Measurements from ENCODE around the gene PRSS22.

Gene PRSS22

DNA sequence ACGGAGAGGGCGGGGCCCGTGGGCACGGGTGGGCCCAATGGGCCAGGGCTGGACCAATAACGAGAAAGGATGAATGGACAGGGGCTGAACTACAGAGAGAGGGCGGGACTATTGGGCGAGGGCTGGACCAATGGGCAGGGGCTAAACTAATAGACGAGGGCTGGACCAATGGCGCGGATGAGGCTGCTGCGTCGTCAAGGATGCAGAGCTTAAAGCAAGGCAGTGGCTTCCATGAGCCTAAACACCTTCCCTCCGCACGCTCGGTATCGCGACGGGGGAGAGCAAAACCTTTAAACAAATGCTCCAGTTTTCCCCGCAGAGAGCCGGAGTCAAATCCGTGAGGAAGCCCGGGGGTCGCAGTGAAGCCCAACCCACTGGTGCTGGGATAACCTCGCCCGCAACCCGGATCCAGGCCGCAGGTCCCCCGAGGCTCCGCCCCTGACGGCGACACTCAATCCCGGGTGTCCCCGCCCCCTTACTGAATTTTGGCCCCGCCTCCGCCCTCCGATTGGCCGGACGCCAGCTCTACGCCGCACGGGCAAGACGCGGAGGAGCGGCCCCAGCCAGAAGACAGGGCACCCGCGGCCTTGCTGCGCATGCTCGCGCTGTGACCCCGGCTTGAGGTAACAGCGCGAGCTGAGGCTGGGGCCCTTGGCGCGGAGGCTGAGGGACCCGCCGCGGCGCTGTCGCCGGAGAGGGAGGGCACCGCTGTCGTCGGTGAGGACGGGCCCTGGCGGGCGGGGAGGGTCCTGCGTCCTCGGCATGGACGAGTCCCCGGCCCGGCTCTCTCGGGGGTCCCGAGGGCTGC is 24.9 kb upstream of the PRSS22 start, which contains the start of gene FLYWCH2:
TSS of gene FLYWCH2 (plus strand) at position 566 of the 808 bp plus-strand sequence. CDS start 13,235 bp downstream, outside the sequence.
- peak within 1 kb of the TSS; percentile 80 for H3K27ac ChIP-seq
- TF ChIP-seq, protein P1, sequence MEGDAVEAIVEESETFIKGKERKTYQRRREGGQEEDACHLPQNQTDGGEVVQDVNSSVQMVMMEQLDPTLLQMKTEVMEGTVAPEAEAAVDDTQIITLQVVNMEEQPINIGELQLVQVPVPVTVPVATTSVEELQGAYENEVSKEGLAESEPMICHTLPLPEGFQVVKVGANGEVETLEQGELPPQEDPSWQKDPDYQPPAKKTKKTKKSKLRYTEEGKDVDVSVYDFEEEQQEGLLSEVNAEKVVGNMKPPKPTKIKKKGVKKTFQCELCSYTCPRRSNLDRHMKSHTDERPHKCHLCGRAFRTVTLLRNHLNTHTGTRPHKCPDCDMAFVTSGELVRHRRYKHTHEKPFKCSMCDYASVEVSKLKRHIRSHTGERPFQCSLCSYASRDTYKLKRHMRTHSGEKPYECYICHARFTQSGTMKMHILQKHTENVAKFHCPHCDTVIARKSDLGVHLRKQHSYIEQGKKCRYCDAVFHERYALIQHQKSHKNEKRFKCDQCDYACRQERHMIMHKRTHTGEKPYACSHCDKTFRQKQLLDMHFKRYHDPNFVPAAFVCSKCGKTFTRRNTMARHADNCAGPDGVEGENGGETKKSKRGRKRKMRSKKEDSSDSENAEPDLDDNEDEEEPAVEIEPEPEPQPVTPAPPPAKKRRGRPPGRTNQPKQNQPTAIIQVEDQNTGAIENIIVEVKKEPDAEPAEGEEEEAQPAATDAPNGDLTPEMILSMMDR (IDR thresholded peaks at IDR 0.05; ENCODE audit: low read depth, low read length) = 0 out of 2 replicates have a peak, but pooled peaks have one; percentile 12
- H3K36me3 ChIP-seq = no peaks in the 10 kb centered on the region
- peak within 1 kb of the TSS; percentile 85 for H3K4me3 ChIP-seq (ENCODE audit: low read depth, low read length)
- peak; percentile 99 for DNase-seq
- H3K27me3 ChIP-seq (ENCODE audit: insufficient read depth, low read depth, severe bottlenecking) = no peaks in the 10 kb centered on the region
- peaks cover 5% of the 10 kb centered on the region for H3K9me3 ChIP-seq (ENCODE audit: severe bottlenecking)

- peak; percentile 43 for DNase-seq
- peak overlapping the region; percentile 42; the same call in 1 of the 2 replicates for H3K27ac ChIP-seq
- TF ChIP-seq, protein P1 (IDR thresholded peaks at IDR 0.05; ENCODE audit: low read depth, low read length) = no peak
These were observed 24.0 kb upstream of the PRSS22 start for GRCh38 chr16:2881783-2882649.

DNA sequence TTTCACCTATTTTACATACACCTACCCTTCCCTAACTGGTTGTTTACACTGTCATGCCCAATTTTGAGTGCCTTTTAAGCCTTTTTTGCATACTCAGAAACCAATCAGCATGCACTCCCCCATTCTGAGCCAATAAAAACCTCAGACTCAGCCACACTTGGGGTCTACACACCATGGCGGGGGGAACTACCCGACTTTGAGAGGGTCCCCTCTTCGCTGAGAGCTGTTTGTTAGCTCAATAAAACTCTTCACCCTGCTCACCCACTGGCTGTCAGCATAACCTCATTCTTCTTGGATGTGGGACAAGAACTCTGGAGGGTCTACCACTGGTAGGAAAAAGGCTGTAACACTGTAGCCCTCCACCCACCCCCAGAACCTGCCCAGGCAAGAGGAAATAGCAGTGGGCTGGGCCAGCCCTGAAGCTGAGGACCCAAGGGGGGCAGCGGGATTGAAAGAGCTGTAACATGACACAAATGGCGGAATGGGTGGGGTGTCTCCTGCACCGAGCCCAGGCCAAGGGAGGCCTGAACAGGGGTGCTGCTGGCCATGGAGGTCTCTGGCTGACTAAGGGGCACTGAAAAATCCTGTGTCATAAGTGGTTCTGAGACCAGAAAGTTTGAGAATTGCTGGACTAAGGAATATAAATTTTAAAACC is 22.0 kb upstream of the PRSS22 start:
- Histone ChIP-seq H3K27ac (no peak overlapping the region), H3K9me3 (ENCODE audit: severe bottlenecking) (peaks cover 5% of the 10 kb centered on the region), H3K4me3 (ENCODE audit: low read depth, low read length) (no peak overlapping the region), H3K27me3 (ENCODE audit: insufficient read depth, low read depth, severe bottlenecking) (no peaks in the 10 kb centered on the region), H3K36me3 (no peaks in the 10 kb centered on the region)
- TF ChIP-seq, protein P1 (IDR thresholded peaks at IDR 0.05; ENCODE audit: low read depth, low read length) = no peak
- no peak for DNase-seq

More at GRCh38 chr16:2881783-2882649, 24.0 kb upstream of the PRSS22 start:
- Histone ChIP-seq H3K27me3 (ENCODE audit: insufficient read depth, low read depth, severe bottlenecking) (no peaks in the 10 kb centered on the region), H3K9me3 (ENCODE audit: severe bottlenecking) (peaks cover 5% of the 10 kb centered on the region), H3K36me3 (no peaks in the 10 kb centered on the region), H3K4me3 (ENCODE audit: low read depth, low read length) (peak overlapping the region; percentile 85)

- Histone ChIP-seq H3K36me3 (no peaks in the 10 kb centered on the region), H3K27me3 (ENCODE audit: insufficient read depth, low read depth, severe bottlenecking) (no peaks in the 10 kb centered on the region), H3K4me3 (ENCODE audit: low read depth, low read length) (peak overlapping the region; percentile 27; the same call in 1 of the 2 replicates), H3K9me3 (ENCODE audit: severe bottlenecking) (peaks cover 2% of the 10 kb centered on the region), H3K27ac (peak overlapping the region; percentile 35; the same call in 1 of the 2 replicates)
- TF ChIP-seq, protein P1 (IDR thresholded peaks at IDR 0.05; ENCODE audit: low read depth, low read length) = peak; percentile 93
- DNase-seq = peak; percentile 72
These were observed 17.0 kb upstream of the PRSS22 start for GRCh38 chr16:2874912-2875362.

Measured in WERI-Rb-1 (cell line).